Loucy (cell line): ENCODE measurements around the gene SERPINA1.

ENCODE experiments used
- H2AFZ ChIP-seq: fragments of 200-600 bp; sonication (generic); 2 replicates; pipeline ENCODE4 v1.6.0; 2016; ENCODE audit warnings: antibody characterized with exemption, mild to moderate bottlenecking, low read length, moderate library complexity
- H3F3A ChIP-seq: fragments of 200-600 bp; 2 replicates; pipeline ENCODE4 v1.6.0; 2016; ENCODE audit warnings: antibody characterized with exemption, low read depth, mild to moderate bottlenecking
- H3K27me3 ChIP-seq: fragments of 200-600 bp; sonication (generic); 2 replicates; pipeline ENCODE4 v1.6.1; 2014; ENCODE audit warnings: low read length, mild to moderate bottlenecking; ENCODE audit not compliant: insufficient read depth, poor library complexity, severe bottlenecking
- H3K36me3 ChIP-seq: fragments of 200-600 bp; sonication (generic); 2 replicates; pipeline ENCODE4 v1.6.1; 2016; ENCODE audit warnings: low read length; ENCODE audit not compliant: insufficient read depth
- H3K4me1 ChIP-seq: fragments of 200-600 bp; sonication (generic); 2 replicates; pipeline ENCODE4 v1.5.1; 2014; ENCODE audit warnings: low read length, mild to moderate bottlenecking; ENCODE audit not compliant: insufficient read depth, poor library complexity, severe bottlenecking
- H3K4me2 ChIP-seq: fragments of 200-600 bp; sonication (generic); 2 replicates; pipeline ENCODE4 v1.6.0; 2014; ENCODE audit warnings: antibody characterized with exemption, low read length, low read depth, mild to moderate bottlenecking; ENCODE audit not compliant: poor library complexity, severe bottlenecking
- H3K4me3 ChIP-seq: fragments of 200-600 bp; sonication (generic); 2 replicates; pipeline ENCODE4 v1.5.1; 2014; ENCODE audit warnings: low read length, mild to moderate bottlenecking, mixed read lengths; ENCODE audit not compliant: poor library complexity, severe bottlenecking
- H3K79me2 ChIP-seq: fragments of 200-600 bp; sonication (generic); 2 replicates; pipeline ENCODE4 v1.6.1; 2014; ENCODE audit warnings: low read length; ENCODE audit not compliant: insufficient read depth
- H3K9ac ChIP-seq: fragments of 200-600 bp; sonication (generic); 2 replicates; pipeline ENCODE4 v1.6.0; 2014; ENCODE audit warnings: mild to moderate bottlenecking, low read depth, low read length, moderate library complexity; ENCODE audit not compliant: poor library complexity, severe bottlenecking
- H3K9me2 ChIP-seq: fragments of 200-600 bp; sonication (generic); replicated peaks from 2 replicates; pipeline ENCODE4 v1.6.1; 2016; ENCODE audit warnings: low read depth, low read length, mixed read lengths
- H3K9me3 ChIP-seq: fragments of 200-600 bp; sonication (generic); 2 replicates; pipeline ENCODE4 v1.6.1; 2014; ENCODE audit warnings: mild to moderate bottlenecking, antibody characterized with exemption, low read length, low read depth; ENCODE audit not compliant: insufficient read depth
- H4K20me1 ChIP-seq: fragments of 200-600 bp; sonication (generic); 2 replicates; pipeline ENCODE4 v1.6.0; 2014; ENCODE audit warnings: antibody characterized with exemption, low read length, mild to moderate bottlenecking; ENCODE audit not compliant: insufficient read depth, poor library complexity, severe bottlenecking
- CTCF ChIP-seq: fragments of 200-600 bp; sonication (generic); conservative IDR thresholded peaks from 2 replicates; pipeline ENCODE4 v1.5.1; 2014; ENCODE audit warnings: mild to moderate bottlenecking, antibody characterized with exemption, low read length
- EZH2phosphoT487 ChIP-seq: fragments of 200-600 bp; IDR thresholded peaks from 2 replicates; pipeline ENCODE4 v1.6.1; 2018; ENCODE audit warnings: antibody characterized with exemption, mild to moderate bottlenecking, moderate library complexity, borderline replicate concordance

Gene SERPINA1

GRCh38 chr14:94376108-94376975, 12.1 kb downstream of the SERPINA1 start:
- no peaks in the 10 kb centered on the region for H4K20me1 ChIP-seq
- H3K4me2 ChIP-seq, result no peak overlapping the region
- no peak for TF ChIP-seq CTCF
- TF ChIP-seq EZH2phosphoT487, result no peak
- no peaks in the 10 kb centered on the region for H3K36me3 ChIP-seq
- no peaks in the 10 kb centered on the region for H3K4me1 ChIP-seq
- no peaks in the 10 kb centered on the region for H3K9me2 ChIP-seq
- H3F3A ChIP-seq, result no peaks in the 10 kb centered on the region
- no peak overlapping the region for H3K9ac ChIP-seq
- H3K4me3 ChIP-seq, result no peak overlapping the region
- no peak overlapping the region for H2AFZ ChIP-seq
- no peaks in the 10 kb centered on the region for H3K79me2 ChIP-seq
- H3K27me3 ChIP-seq, result no peaks in the 10 kb centered on the region
- H3K9me3 ChIP-seq, result no peaks in the 10 kb centered on the region; the same call in 1 of the 2 replicates

GRCh38 chr14:94375552-94376107, 12.8 kb downstream of the SERPINA1 start:
- no peak overlapping the region for H2AFZ ChIP-seq
- no peak overlapping the region for H3K4me3 ChIP-seq
- TF ChIP-seq CTCF (no peak), EZH2phosphoT487 (no peak)
- no peaks in the 10 kb centered on the region for H3K27me3 ChIP-seq
- H4K20me1 ChIP-seq, result no peaks in the 10 kb centered on the region
- H3K36me3 ChIP-seq, result no peaks in the 10 kb centered on the region
- H3K4me2 ChIP-seq, result no peak overlapping the region
- H3K9me2 ChIP-seq, result no peaks in the 10 kb centered on the region
- H3K9me3 ChIP-seq, result no peaks in the 10 kb centered on the region; the same call in 1 of the 2 replicates
- H3K9ac ChIP-seq, result no peak overlapping the region
- H3K4me1 ChIP-seq, result no peaks in the 10 kb centered on the region
- no peaks in the 10 kb centered on the region for H3F3A ChIP-seq
- no peaks in the 10 kb centered on the region for H3K79me2 ChIP-seq

- Histone ChIP-seq H3K4me1 (no peaks in the 10 kb centered on the region), H3K36me3 (no peaks in the 10 kb centered on the region), H3K79me2 (no peaks in the 10 kb centered on the region), H3F3A (no peaks in the 10 kb centered on the region), H3K9me3 (no peaks in the 10 kb centered on the region; the same call in 1 of the 2 replicates), H3K27me3 (no peaks in the 10 kb centered on the region), H3K4me3 (no peak overlapping the region), H3K9ac (no peak overlapping the region), H3K4me2 (no peak overlapping the region), H2AFZ (no peak overlapping the region), H3K9me2 (no peaks in the 10 kb centered on the region), H4K20me1 (no peaks in the 10 kb centered on the region)
- TF ChIP-seq EZH2phosphoT487, result no peak
Measured at GRCh38 chr14:94374749-94375260, 13.6 kb downstream of the SERPINA1 start.
